Type B pancreatic cell (in vitro differentiated cells): ENCODE measurements around the gene RAB13. TPM values are rescaled to one million over a fixed set of nuclear protein-coding genes. Genes with fewer than 3 reads are reported as not detected.

Source experiments
- DNase-seq: peaks from one replicate; pipeline ENCODE4 v3.0.0; 2021; ENCODE audit warnings: mixed read lengths; ENCODE audit not compliant: unreplicated experiment; ENCODE audit errors: extremely low spot score
- H3K27ac Mint-ChIP-seq: 2 replicates; pipeline ENCODE4 v1.8.0; 2021; ENCODE audit warnings: mild to moderate bottlenecking, mixed read lengths
- H3K27me3 Mint-ChIP-seq: 2 replicates; pipeline ENCODE4 v1.8.0; 2021; ENCODE audit warnings: mixed read lengths
- H3K36me3 Mint-ChIP-seq: 2 replicates; pipeline ENCODE4 v1.8.0; 2021; ENCODE audit warnings: mixed read lengths
- H3K4me1 Mint-ChIP-seq: one replicate; pipeline ENCODE4 v1.8.0; 2021; ENCODE audit warnings: mixed read lengths; ENCODE audit not compliant: unreplicated experiment
- H3K4me3 Mint-ChIP-seq: 2 replicates; pipeline ENCODE4 v1.8.0; 2021; ENCODE audit warnings: mild to moderate bottlenecking, mixed read lengths
- H3K9me3 Mint-ChIP-seq: 2 replicates; pipeline ENCODE4 v1.8.0; 2021; ENCODE audit warnings: mixed read lengths
- total RNA-seq: library from RNA; stranded (reverse); gene quantifications from 2 replicates; pipeline ENCODE4 v1.2.1, GENCODE V29; 2021; ENCODE audit warnings: low replicate concordance
- TF ChIP-seq, protein P1 (sequence below): fragments of 200-600 bp; sonication (generic); conservative IDR thresholded peaks from 2 replicates; pipeline ENCODE4 v1.5.0; 2021; ENCODE audit warnings: antibody characterized with exemption, mild to moderate bottlenecking

Gene RAB13
- total RNA-seq, 1 donor from 2014 or later, result 90.1 TPM

DNA sequence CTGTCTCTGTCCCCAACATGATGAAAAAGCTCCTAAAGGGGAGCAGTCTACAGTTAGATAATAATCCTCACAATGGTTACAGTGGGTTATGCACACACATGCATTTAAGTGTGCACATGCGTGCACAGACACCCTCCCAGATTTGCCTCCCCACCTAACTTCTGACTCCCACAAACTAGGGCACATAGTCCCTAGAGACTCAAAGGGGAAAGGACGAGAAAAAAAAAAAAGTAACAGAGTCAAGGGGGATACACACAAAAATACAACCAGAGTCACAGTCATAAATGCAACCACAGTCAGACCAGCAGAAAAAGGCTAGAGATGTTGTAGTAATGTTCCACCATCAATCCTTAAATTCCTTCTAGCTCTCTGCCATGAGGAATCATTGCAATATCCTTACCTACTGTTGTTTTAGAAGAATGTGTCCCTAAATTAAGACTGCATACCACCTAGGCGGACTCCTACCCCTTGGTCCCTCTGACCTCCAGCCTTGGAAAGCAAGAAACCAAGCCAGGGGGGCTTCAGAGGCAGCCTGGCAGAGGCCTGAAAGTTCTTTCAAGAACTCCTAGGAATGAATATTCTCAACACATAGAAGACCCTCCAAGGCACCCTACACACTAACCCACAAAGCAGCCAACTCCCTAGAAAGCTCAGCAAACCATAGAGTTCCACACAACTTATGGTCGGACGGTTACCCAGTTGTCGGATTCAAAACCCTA, 29.0 kb downstream of the RAB13 start:
- Mint-ChIP-seq H3K9me3 (no peaks in the 10 kb centered on the region), H3K4me1 (peaks cover 34% of the 10 kb centered on the region), H3K27me3 (no peaks in the 10 kb centered on the region), H3K27ac (peak overlapping the region; percentile 86), H3K4me3 (peak overlapping the region; percentile 97), H3K36me3 (peaks cover 5% of the 10 kb centered on the region)
- TF ChIP-seq, protein P1, sequence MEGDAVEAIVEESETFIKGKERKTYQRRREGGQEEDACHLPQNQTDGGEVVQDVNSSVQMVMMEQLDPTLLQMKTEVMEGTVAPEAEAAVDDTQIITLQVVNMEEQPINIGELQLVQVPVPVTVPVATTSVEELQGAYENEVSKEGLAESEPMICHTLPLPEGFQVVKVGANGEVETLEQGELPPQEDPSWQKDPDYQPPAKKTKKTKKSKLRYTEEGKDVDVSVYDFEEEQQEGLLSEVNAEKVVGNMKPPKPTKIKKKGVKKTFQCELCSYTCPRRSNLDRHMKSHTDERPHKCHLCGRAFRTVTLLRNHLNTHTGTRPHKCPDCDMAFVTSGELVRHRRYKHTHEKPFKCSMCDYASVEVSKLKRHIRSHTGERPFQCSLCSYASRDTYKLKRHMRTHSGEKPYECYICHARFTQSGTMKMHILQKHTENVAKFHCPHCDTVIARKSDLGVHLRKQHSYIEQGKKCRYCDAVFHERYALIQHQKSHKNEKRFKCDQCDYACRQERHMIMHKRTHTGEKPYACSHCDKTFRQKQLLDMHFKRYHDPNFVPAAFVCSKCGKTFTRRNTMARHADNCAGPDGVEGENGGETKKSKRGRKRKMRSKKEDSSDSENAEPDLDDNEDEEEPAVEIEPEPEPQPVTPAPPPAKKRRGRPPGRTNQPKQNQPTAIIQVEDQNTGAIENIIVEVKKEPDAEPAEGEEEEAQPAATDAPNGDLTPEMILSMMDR, result no peak
- DNase-seq, result no peak

DNA sequence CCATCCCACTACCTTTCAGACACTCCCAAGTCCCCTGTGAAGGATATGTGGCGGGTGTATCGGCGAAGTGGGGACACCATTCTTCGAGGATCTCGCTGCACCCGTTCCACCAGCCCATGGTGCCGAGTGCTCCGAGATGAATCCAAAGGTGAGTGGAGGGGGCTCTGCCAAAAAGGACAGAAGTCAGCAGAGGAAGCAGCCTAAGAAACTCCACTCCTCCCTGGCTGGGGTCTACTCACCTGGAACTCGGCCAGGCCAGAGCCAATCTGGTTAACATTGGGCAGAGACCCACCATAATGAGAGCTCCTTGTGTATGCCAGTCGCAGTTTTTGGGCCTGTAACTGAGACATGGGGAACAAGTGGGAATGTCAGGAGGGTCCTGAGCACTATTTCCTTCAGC, 31.3 kb downstream of the RAB13 start:
- DNase-seq, result no peak
- Mint-ChIP-seq H3K27ac (no peak overlapping the region), H3K4me1 (peaks cover 23% of the 10 kb centered on the region), H3K4me3 (no peak overlapping the region), H3K36me3 (peaks cover 6% of the 10 kb centered on the region), H3K27me3 (no peaks in the 10 kb centered on the region), H3K9me3 (no peaks in the 10 kb centered on the region)
- TF ChIP-seq, protein P1, result no peak

DNA sequence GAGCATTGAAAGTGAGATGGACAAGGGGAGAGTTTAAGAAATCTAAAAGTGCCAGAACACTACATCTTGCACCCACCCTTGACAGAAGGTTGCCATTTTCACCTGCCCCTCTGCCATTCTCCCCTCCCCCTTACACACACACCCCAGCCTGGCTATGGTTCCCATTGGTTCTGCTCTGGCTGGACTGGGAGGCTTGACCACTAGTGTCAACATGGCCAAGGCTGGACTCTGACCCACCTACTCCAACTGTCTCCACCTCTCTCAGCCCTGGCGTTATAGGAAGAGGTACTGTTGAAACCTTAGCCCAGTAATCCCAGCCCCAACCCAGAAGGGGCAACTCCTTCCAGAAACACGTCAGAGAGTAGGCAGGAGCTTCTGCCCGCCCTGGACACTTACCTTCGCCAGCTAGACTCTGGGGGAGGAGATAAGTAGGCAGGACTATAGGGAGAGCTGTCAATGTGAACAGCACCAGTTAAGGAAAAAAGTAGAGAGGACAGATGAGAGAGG, 32.2 kb downstream of the RAB13 start:
- no peaks in the 10 kb centered on the region for H3K27me3 Mint-ChIP-seq
- peak overlapping the region; percentile 33 for H3K27ac Mint-ChIP-seq
- H3K9me3 Mint-ChIP-seq, result no peaks in the 10 kb centered on the region
- no peak for DNase-seq
- TF ChIP-seq, protein P1, result no peak
- H3K36me3 Mint-ChIP-seq, result peaks cover 6% of the 10 kb centered on the region
- H3K4me3 Mint-ChIP-seq, result peak overlapping the region; percentile 7
- peaks cover 19% of the 10 kb centered on the region for H3K4me1 Mint-ChIP-seq

DNA sequence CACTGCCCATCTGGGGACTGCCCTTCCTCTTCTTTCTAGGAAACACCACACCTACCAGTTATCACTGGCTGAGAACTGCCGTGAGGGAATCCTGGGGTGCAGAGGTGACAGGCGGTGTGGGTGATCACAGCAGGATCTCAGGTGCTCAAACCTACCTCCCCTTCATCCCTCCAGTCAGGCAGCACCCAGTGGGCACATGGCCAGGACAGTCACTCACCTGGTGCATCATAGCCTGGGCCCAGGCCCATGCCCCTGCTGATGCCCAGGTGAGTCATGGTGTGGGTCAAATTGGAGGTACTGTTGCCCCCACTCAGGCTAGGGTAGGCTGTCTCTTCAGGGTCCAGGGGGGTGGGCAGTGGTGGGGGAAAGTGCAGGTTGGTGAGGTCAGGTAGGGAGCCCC, 34.3 kb downstream of the RAB13 start:
- Mint-ChIP-seq H3K27me3 (no peaks in the 10 kb centered on the region), H3K36me3 (peaks cover 6% of the 10 kb centered on the region), H3K27ac (no peak overlapping the region), H3K4me1 (peaks cover 7% of the 10 kb centered on the region), H3K4me3 (no peak overlapping the region), H3K9me3 (no peaks in the 10 kb centered on the region)
- no peak for DNase-seq
- TF ChIP-seq, protein P1, result no peak

DNA sequence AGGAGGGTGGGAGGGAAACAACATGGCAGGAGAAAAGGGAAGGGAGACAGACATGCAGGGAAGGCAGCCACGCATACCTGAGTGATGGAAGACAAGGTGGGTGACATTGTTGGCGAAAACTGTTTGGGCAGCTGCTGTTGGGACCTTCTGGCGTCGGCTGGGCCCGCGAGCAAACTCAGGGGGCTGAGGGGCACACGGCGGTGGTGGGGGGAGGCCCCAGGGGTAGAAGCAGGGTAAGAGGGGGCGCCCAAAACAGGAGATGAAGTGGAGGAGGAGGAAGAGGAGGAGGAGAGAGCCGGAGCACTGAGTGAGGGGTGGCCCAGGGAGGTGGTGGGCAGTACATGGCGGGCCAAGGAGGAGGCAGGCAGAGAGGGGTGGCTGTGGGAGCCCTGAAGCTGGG, 35.0 kb downstream of the RAB13 start:
- H3K4me3 Mint-ChIP-seq, result no peak overlapping the region
- H3K27me3 Mint-ChIP-seq, result no peaks in the 10 kb centered on the region
- peaks cover 6% of the 10 kb centered on the region for H3K36me3 Mint-ChIP-seq
- peaks cover 5% of the 10 kb centered on the region for H3K4me1 Mint-ChIP-seq
- H3K9me3 Mint-ChIP-seq, result no peaks in the 10 kb centered on the region
- no peak overlapping the region for H3K27ac Mint-ChIP-seq
- DNase-seq, result no peak
- TF ChIP-seq, protein P1, result no peak
